HCT116 (cell line): ENCODE data around the gene FAM222B. TPM values are rescaled to one million over a fixed set of nuclear protein-coding genes. Genes with fewer than 3 reads are reported as not detected.

ENCODE experiments used
- ATAC-seq: fragments of 200-7000 bp; cut with Tn5 transposase; 2 replicates; pipeline ENCODE4 v1.9.1; 2020; ENCODE audit warnings: mild to moderate bottlenecking, moderate library complexity
- BruUV-seq: library from RNA; stranded (reverse); fragments of 400-500 nt; replicated peaks from 2 replicates; lab custom pipeline; 2021; lab: Mats Ljungman, UMichigan
- CTCF ChIA-PET: fragments of 300-600 bp; sonication (Branson Sonifier 250); formaldehyde crosslinking; loops from one replicate; lab custom pipeline; 2021; ENCODE audit warnings: antibody characterized with exemption; lab: Charles Lee
- POLR2A ChIA-PET: fragments of 300-600, 350-600 bp; sonication (Branson Sonifier 250); formaldehyde crosslinking; loops from one replicate; lab custom pipeline; 2021; ENCODE audit warnings: antibody characterized with exemption; lab: Charles Lee
- RAD21 ChIA-PET, 2 experiments: fragments of 300-600 bp; sonication (Branson Sonifier 250); formaldehyde crosslinking; loops; one replicate each; lab custom pipeline; 2023; ENCODE audit warnings: low total read pairs in 2 of 2; ENCODE audit not compliant: uncharacterized antibody in 2 of 2, unreplicated experiment in 2 of 2, low non-redundant PET in 1 of 2; lab: Charles Lee
- DNase-seq: peaks from one replicate; pipeline ENCODE4 v3.0.0-alpha.2; 2010; ENCODE audit warnings: low read depth, low spot score
- H2AFZ ChIP-seq: fragments of 200-600 bp; shearing (Covaris generic), sonication (generic); 2 replicates; pipeline ENCODE4 v1.6.1; 2017; ENCODE audit warnings: low read depth, mixed run types, mixed read lengths, antibody characterized with exemption, low read length; ENCODE audit not compliant: poor library complexity, severe bottlenecking
- H3K27ac ChIP-seq: 2 replicates; pipeline ENCODE4 v1.5.1; 2012; ENCODE audit warnings: low read depth, low read length
- H3K27me3 ChIP-seq: fragments of 200-600 bp; sonication (generic); 2 replicates; pipeline ENCODE4 v1.6.1; 2016; ENCODE audit warnings: mixed run types, low read length, mixed read lengths; ENCODE audit not compliant: insufficient read depth
- H3K36me3 ChIP-seq, 2 experiments: fragments of 200-500 bp in 1 of 2; fragments of 200-600 bp in 1 of 2; sonication (Bioruptor generic) in 1 of 2; sonication (generic) in 1 of 2; 2 replicates each; pipeline versions ENCODE4 v1.5.1 to v1.6.1; 2014 to 2016; ENCODE audit warnings: low read length in 2 of 2, inconsistent platforms in 1 of 2, mixed read lengths in 1 of 2, mixed run types in 1 of 2; ENCODE audit not compliant: insufficient read depth in 2 of 2, control insufficient read depth in 1 of 2
- H3K4me1 ChIP-seq, 2 experiments: fragments of 200-600 bp in 1 of 2; sonication (generic) in 1 of 2; 2 replicates each; pipeline versions ENCODE4 v1.5.1 to v1.6.1; 2012 to 2017; ENCODE audit warnings: low read length in 2 of 2, inconsistent platforms in 1 of 2, mild to moderate bottlenecking in 1 of 2, mixed read lengths in 1 of 2, mixed run types in 1 of 2, moderate library complexity in 1 of 2; ENCODE audit not compliant: insufficient read depth in 2 of 2, control insufficient read depth in 1 of 2
- H3K4me2 ChIP-seq: fragments of 200-600 bp; sonication (generic); 2 replicates; pipeline ENCODE4 v1.6.1; 2017; ENCODE audit warnings: mixed run types, low read length, mixed read lengths
- H3K4me3 ChIP-seq, 2 experiments: fragments of 200-600 bp in 1 of 2; sonication (generic) in 1 of 2; replicated peaks in 1 of 2; 2 replicates each; pipeline ENCODE4 v1.5.1; 2011 to 2016; ENCODE audit warnings: low read length in 2 of 2, control low read depth in 1 of 2, low read depth in 1 of 2, mild to moderate bottlenecking in 1 of 2, mixed read lengths in 1 of 2, mixed run types in 1 of 2
- H3K79me2 ChIP-seq: fragments of 200-600 bp; sonication (generic); 2 replicates; pipeline ENCODE4 v1.6.1; 2017; ENCODE audit warnings: mild to moderate bottlenecking, mixed run types, low read length, moderate library complexity, mixed read lengths; ENCODE audit not compliant: insufficient read depth
- H3K9ac ChIP-seq: fragments of 200-600 bp; sonication (generic); 2 replicates; pipeline ENCODE4 v1.6.1; 2016; ENCODE audit warnings: low read length, mixed read lengths
- H3K9me2 ChIP-seq: fragments of 200-600 bp; sonication (generic), shearing (Covaris generic); 2 replicates; pipeline ENCODE4 v1.6.1; 2017; ENCODE audit warnings: mixed run types, mild to moderate bottlenecking, moderate library complexity; ENCODE audit not compliant: insufficient read depth
- H3K9me3 ChIP-seq, 2 experiments: fragments of 200-500 bp in 1 of 2; fragments of 200-600 bp in 1 of 2; sonication (Bioruptor generic) in 1 of 2; sonication (generic) in 1 of 2; 2 replicates each; pipeline ENCODE4 v1.6.1; 2014 to 2017; ENCODE audit warnings: low read length in 2 of 2, mixed read lengths in 2 of 2, inconsistent platforms in 1 of 2, low read depth in 1 of 2, mild to moderate bottlenecking in 1 of 2, mixed run types in 1 of 2, moderate library complexity in 1 of 2; ENCODE audit not compliant: control insufficient read depth in 1 of 2, insufficient read depth in 1 of 2
- H4K20me1 ChIP-seq: fragments of 200-600 bp; sonication (generic), shearing (Covaris generic); 2 replicates; pipeline ENCODE4 v1.6.1; 2017; ENCODE audit warnings: mixed run types, mild to moderate bottlenecking, moderate library complexity; ENCODE audit not compliant: insufficient read depth
- CEBPB ChIP-seq: IDR thresholded peaks from 2 replicates; pipeline ENCODE4 v1.6.1; 2012; ENCODE audit warnings: low read depth
- CTCF ChIP-seq, 3 experiments: fragments of 200-600 bp in 1 of 3; sonication (generic) in 1 of 3; IDR thresholded peaks in 2 of 3; conservative IDR thresholded peaks in 1 of 3; 2 replicates each; pipeline ENCODE4 v1.5.1; 2012 to 2017; ENCODE audit warnings: low read depth in 2 of 3, low read length in 2 of 3, antibody characterized with exemption in 1 of 3, borderline replicate concordance in 1 of 3, control low read depth in 1 of 3, mild to moderate bottlenecking in 1 of 3, mixed read lengths in 1 of 3, mixed run types in 1 of 3, moderate library complexity in 1 of 3; ENCODE audit not compliant: insufficient read depth in 1 of 3
- EZH2phosphoT487 ChIP-seq: fragments of 200-600 bp; IDR thresholded peaks from 2 replicates; pipeline ENCODE4 v1.6.1; 2018; ENCODE audit warnings: antibody characterized with exemption, borderline replicate concordance
- FOSL1 ChIP-seq: IDR thresholded peaks from 2 replicates; pipeline ENCODE4 v1.6.1; 2012; ENCODE audit warnings: low read depth
- MAX ChIP-seq: IDR thresholded peaks from 2 replicates; pipeline ENCODE4 v1.6.1; 2012
- REST ChIP-seq: IDR thresholded peaks from 2 replicates; pipeline ENCODE4 v1.6.1; 2012; ENCODE audit warnings: low read depth
- SP1 ChIP-seq: IDR thresholded peaks from 2 replicates; pipeline ENCODE4 v1.6.1; 2012; ENCODE audit warnings: low read depth
- SRF ChIP-seq: IDR thresholded peaks from 2 replicates; pipeline ENCODE4 v1.6.1; 2012; ENCODE audit warnings: low read depth
- TCF7L2 ChIP-seq: IDR thresholded peaks from 2 replicates; pipeline ENCODE4 v1.7.0; 2011; ENCODE audit warnings: borderline replicate concordance, inconsistent platforms; ENCODE audit not compliant: insufficient read depth, insufficient read length; ENCODE audit errors: extremely low read depth
- YY1 ChIP-seq: IDR thresholded peaks from 2 replicates; pipeline ENCODE4 v1.6.1; 2011; ENCODE audit warnings: low read length, low read depth, moderate library complexity, mild to moderate bottlenecking; ENCODE audit not compliant: insufficient replicate concordance; ENCODE audit errors: extremely low read depth
- ZBTB33 ChIP-seq: IDR thresholded peaks from 2 replicates; pipeline ENCODE4 v1.6.1; 2011; ENCODE audit warnings: mild to moderate bottlenecking, low read length, moderate library complexity; ENCODE audit not compliant: insufficient replicate concordance; ENCODE audit errors: extremely low read depth
- ZNF274 ChIP-seq: fragments of 200-500 bp; sonication (Bioruptor generic); IDR thresholded peaks from 2 replicates; pipeline ENCODE4 v1.6.1; 2014; ENCODE audit warnings: mild to moderate bottlenecking, low read depth, low read length, inconsistent platforms
- intact Hi-C: fragments of 100-400 bp; cut with micrococcal nuclease; formaldehyde crosslinking; loops from 2 replicates; pipeline ENCODE4 v1.10.0; 2022
- total RNA-seq: library from RNA; stranded (reverse); gene quantifications from one replicate; pipeline ENCODE4 v1.2.1, GENCODE V29; 2021; ENCODE audit not compliant: unreplicated experiment

The FAM222B gene
- total RNA-seq, 1 experiment from 2014 or later, result 22.7 TPM

- no peak overlapping the region for H3K4me2 ChIP-seq
- peaks cover 78% of the 10 kb centered on the region for H3K79me2 ChIP-seq
- no peaks in the 10 kb centered on the region for H3K36me3 ChIP-seq
- H3K27me3 ChIP-seq, result no peaks in the 10 kb centered on the region
- no peak; the same call in 1 of the 2 replicates for ATAC-seq
- CTCF ChIA-PET, result no interaction called here
- H2AFZ ChIP-seq, result no peak overlapping the region
- no peak for DNase-seq
- H3K9me2 ChIP-seq, result no peaks in the 10 kb centered on the region
- 0 out of 2 replicates have a peak, but pooled peaks cover 3% of the 10 kb centered on the region for H4K20me1 ChIP-seq
- no peak overlapping the region for H3K4me3 ChIP-seq
- POLR2A ChIA-PET, result no interaction called here
- H3K9me3 ChIP-seq, result no peaks in the 10 kb centered on the region
- no peak overlapping the region for H3K27ac ChIP-seq
- BruUV-seq, result no TSS peak
- no peak overlapping the region for H3K9ac ChIP-seq
- intact Hi-C loops, result no loop called here
- no peak for TF ChIP-seq CEBPB
- no peak for TF ChIP-seq REST
- no peak for TF ChIP-seq ZBTB33
- no peak for TF ChIP-seq MAX
- TF ChIP-seq EZH2phosphoT487, result no peak
- TF ChIP-seq CTCF (IDR thresholded peaks at IDR 0.05 in 2 of 3, conservative IDR thresholded peaks at IDR 0.05 in 1 of 3; ENCODE audit: borderline replicate concordance in 1 of 3, insufficient read depth in 1 of 3, low read depth in 2 of 3, low read length in 2 of 3), result no peak
- no peak for TF ChIP-seq SP1
- TF ChIP-seq SRF, result no peak
- TF ChIP-seq ZNF274, result no peak
- TF ChIP-seq YY1, result no peak
- TF ChIP-seq TCF7L2, result no peak
- TF ChIP-seq FOSL1, result no peak
- no peaks in the 10 kb centered on the region for H3K4me1 ChIP-seq
- RAD21 ChIA-PET, result no interaction called here
These were observed 49.5 kb downstream of the FAM222B start for GRCh38 chr17:28792877-28793661.
